Measurements from ENCODE around the gene CPD. TPM values are rescaled to one million over a fixed set of nuclear protein-coding genes. Genes with fewer than 3 reads are reported as not detected.

The CPD gene
- total RNA-seq, 1 donor from 2014 or later = 8.2 TPM

DNA sequence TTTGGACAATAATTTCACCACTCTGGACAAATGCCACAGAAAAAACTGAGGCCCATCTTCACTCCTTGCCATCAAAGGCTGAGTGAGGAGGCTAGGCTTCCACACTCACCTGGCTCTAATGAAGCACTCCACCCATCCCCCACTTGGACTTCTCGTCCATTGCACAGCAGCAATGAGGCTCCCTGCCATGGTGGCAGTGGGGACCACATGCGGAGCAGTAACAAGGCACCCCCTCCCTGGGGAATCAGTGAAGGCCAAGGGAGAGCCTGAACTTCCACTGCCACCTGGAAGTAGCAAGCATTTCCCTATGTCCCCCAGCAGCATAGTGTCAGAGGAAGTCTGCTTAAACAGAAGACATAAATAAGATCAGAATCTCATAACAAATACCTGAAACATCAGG, 96.5 kb downstream of the CPD start:
- intact Hi-C loops (cut with micrococcal nuclease) = loop anchor here (5.0 to 10.0 kb wide), 4 partner anchors 242 to 432 kb away; partner anchors contain the start of gene TEFM
- H3K27me3 Mint-ChIP-seq = no peaks in the 10 kb centered on the region
- CTCF ChIA-PET = interaction anchor here (1.0 kb wide), 1 partner anchor 14 kb away, joined by 3 read pairs; no protein-coding TSS in a partner anchor

DNA sequence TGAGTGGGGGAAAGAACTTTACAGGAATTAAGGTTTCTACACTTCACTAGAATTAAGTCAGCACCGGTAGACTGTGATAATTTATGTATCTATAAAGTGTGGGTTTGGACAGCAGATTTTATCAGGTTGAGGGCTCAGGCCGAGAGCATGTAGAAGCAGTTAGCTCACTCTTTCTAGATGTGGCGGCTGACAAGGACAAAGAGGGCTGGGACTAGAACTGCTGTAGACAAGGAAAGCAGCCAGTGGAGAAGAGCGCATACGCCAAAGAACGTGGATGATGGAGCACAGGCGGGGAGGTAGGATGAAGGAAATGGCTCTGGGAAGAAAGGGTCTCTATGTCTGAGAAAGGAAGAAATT, 98.0 kb downstream of the CPD start:
- ChIA-PET CTCF (interaction anchor here (0.8 to 2.4 kb wide), 10 partner anchors 9 to 739 kb away, joined by 3 to 8 read pairs (median 4); no protein-coding TSS in a partner anchor), POLR2A (interaction anchor here (0.6 to 2.7 kb wide), 8 partner anchors 121 to 1256 kb away, joined by 3 to 18 read pairs (median 4); partner anchors contain the start of gene CRLF3)
- peak overlapping the region; percentile 97 for H3K27ac Mint-ChIP-seq
- TF ChIP-seq, protein P1, sequence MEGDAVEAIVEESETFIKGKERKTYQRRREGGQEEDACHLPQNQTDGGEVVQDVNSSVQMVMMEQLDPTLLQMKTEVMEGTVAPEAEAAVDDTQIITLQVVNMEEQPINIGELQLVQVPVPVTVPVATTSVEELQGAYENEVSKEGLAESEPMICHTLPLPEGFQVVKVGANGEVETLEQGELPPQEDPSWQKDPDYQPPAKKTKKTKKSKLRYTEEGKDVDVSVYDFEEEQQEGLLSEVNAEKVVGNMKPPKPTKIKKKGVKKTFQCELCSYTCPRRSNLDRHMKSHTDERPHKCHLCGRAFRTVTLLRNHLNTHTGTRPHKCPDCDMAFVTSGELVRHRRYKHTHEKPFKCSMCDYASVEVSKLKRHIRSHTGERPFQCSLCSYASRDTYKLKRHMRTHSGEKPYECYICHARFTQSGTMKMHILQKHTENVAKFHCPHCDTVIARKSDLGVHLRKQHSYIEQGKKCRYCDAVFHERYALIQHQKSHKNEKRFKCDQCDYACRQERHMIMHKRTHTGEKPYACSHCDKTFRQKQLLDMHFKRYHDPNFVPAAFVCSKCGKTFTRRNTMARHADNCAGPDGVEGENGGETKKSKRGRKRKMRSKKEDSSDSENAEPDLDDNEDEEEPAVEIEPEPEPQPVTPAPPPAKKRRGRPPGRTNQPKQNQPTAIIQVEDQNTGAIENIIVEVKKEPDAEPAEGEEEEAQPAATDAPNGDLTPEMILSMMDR (IDR thresholded peaks at IDR 0.05) = no peak
- H3K4me1 Mint-ChIP-seq = peaks cover 30% of the 10 kb centered on the region
- DNase-seq (peak; percentile 24), ATAC-seq (ENCODE audit: low read depth) (peak; percentile 10)
- H3K9me3 Mint-ChIP-seq = no peaks in the 10 kb centered on the region
- H3K4me3 Mint-ChIP-seq = peak overlapping the region; percentile 97
- H3K27me3 Mint-ChIP-seq = no peaks in the 10 kb centered on the region
- H3K36me3 Mint-ChIP-seq (ENCODE audit: low read depth) = peaks cover 31% of the 10 kb centered on the region
- intact Hi-C loops (cut with micrococcal nuclease) = loop anchor here (1.0 to 10.0 kb wide), 13 partner anchors 74 to 740 kb away; partner anchors contain the start of genes ATAD5, BLMH, CPD and TEFM

More for the DNA sequence above, 96.5 kb downstream of the CPD start:
- Mint-ChIP-seq H3K4me1 (peaks cover 30% of the 10 kb centered on the region), H3K9me3 (no peaks in the 10 kb centered on the region), H3K27ac (no peak overlapping the region), H3K4me3 (no peak overlapping the region), H3K36me3 (ENCODE audit: low read depth) (peaks cover 18% of the 10 kb centered on the region)
- ATAC-seq (ENCODE audit: low read depth) (no peak), DNase-seq (no peak)
- POLR2A ChIA-PET = no interaction called here
- TF ChIP-seq, protein P1 (IDR thresholded peaks at IDR 0.05) = no peak

DNA sequence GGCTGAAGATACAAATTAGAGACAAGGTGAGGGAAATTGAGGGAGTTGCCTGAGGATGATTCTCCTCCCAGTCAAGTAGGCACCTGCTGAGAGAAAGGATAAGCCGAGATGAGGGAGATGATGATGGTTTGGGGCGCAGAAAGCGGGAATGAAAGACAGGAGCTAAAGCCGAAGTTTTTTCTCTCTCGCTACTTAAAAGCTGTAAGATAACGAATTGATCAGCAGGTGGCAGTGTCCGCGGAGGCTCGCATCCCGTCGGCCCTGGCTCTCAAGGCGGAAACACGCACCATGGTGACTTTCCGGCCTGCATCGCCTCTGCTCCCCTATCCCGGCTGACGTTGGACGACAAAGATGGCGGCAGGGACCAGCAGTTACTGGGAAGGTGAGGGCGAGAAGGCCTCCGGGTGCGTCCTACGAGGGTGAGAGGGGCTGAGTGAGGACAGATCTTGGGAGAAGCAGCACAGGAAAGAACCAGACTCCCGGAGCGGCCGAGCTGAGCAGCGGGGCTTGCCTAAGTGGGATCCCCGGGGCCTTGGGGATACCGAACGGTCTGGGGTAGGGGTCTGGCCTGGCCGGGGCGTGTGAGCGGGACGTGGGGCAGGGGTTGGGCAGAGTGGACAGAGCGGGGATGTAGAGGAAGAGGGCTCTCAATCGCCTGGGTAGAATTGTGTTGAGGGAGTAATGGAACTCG, 98.5 kb downstream of the CPD start, which contains the start of gene GOSR1:
GOSR1 (plus strand) TSS at position 326 of the 691 bp plus-strand sequence; CDS start at position 352, 26 bp downstream.
- POLR2A ChIA-PET = interaction anchor here (0.6 to 2.7 kb wide), 8 partner anchors 121 to 1257 kb away, joined by 3 to 18 read pairs (median 4); partner anchors contain the start of gene CRLF3
- peak within 1 kb of the TSS; percentile 97 for H3K27ac Mint-ChIP-seq
- no peaks in the 10 kb centered on the region for H3K9me3 Mint-ChIP-seq
- peak; percentile 79 for DNase-seq
- intact Hi-C loops (cut with micrococcal nuclease) = loop anchor here (1.0 to 10.0 kb wide), 13 partner anchors 74 to 739 kb away; partner anchors contain the start of genes ATAD5, BLMH, CPD and TEFM
- H3K4me3 Mint-ChIP-seq = peak within 1 kb of the TSS; percentile 97
- no peaks in the 10 kb centered on the region for H3K27me3 Mint-ChIP-seq
- peaks cover 30% of the 10 kb centered on the region for H3K4me1 Mint-ChIP-seq
- ATAC-seq (ENCODE audit: low read depth) = peak; percentile 99
- TF ChIP-seq, protein P1 (IDR thresholded peaks at IDR 0.05) = no peak
- peaks cover 36% of the 10 kb centered on the region for H3K36me3 Mint-ChIP-seq (ENCODE audit: low read depth)
- CTCF ChIA-PET = interaction anchor here (0.8 to 2.4 kb wide), 8 partner anchors 8 to 738 kb away, joined by 3 to 8 read pairs (median 5); no protein-coding TSS in a partner anchor

DNA sequence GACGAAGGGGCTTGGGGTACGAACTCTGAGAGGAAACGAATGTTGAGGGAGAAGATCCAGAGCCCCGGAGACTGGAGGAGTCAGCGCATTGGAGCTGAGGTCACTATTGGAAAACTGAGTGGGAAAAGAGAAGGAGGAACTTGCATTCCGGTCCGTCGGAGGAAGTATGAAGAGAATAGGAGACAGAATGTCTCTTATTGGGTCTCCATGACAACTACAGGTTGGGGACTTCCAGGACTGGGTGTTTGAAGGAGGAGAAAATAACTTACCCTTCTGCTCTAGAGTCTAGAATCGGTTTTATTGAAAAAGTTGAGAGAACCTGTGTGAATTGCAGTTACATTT, 99.0 kb downstream of the CPD start:
- peak; percentile 26 for ATAC-seq (ENCODE audit: low read depth)
- POLR2A ChIA-PET = interaction anchor here (0.8 to 2.7 kb wide), 2 partner anchors 123 to 347 kb away, joined by 5 to 18 read pairs; partner anchors contain the start of gene CRLF3
- intact Hi-C loops (cut with micrococcal nuclease) = loop anchor here (1.0 to 10.0 kb wide), 13 partner anchors 73 to 739 kb away; partner anchors contain the start of genes ATAD5, BLMH, CPD and TEFM

More for the DNA sequence above, 99.0 kb downstream of the CPD start:
- Mint-ChIP-seq H3K27me3 (no peaks in the 10 kb centered on the region), H3K27ac (peak overlapping the region; percentile 97), H3K36me3 (ENCODE audit: low read depth) (peaks cover 41% of the 10 kb centered on the region), H3K4me3 (peak overlapping the region; percentile 97), H3K9me3 (no peaks in the 10 kb centered on the region), H3K4me1 (peaks cover 30% of the 10 kb centered on the region)
- TF ChIP-seq, protein P1 (IDR thresholded peaks at IDR 0.05) = no peak
- CTCF ChIA-PET = interaction anchor here (1.0 to 2.4 kb wide), 4 partner anchors 11 to 348 kb away, joined by 3 to 8 read pairs (median 4); no protein-coding TSS in a partner anchor
- no peak for DNase-seq
